GM10266 (cell line): ENCODE results near the gene LDHA.

Source experiments
- DNase-seq: peaks from one replicate; pipeline ENCODE4 v3.0.0; 2012; ENCODE audit errors: extremely low spot score
- CTCF ChIP-seq: IDR thresholded peaks from 2 replicates; pipeline ENCODE4 v1.5.1; 2012; ENCODE audit warnings: mild to moderate bottlenecking, low read depth; ENCODE audit not compliant: control insufficient read depth, insufficient read depth; ENCODE audit errors: missing control alignments

LDHA gene

GRCh38 chr11:18379201-18379600 is 15.2 kb upstream of the LDHA start:
- no peak for TF ChIP-seq CTCF
- DNase-seq = no peak

GRCh38 chr11:18383388-18384156 is 10.8 kb upstream of the LDHA start:
- no peak for TF ChIP-seq CTCF
- peak; percentile 65 for DNase-seq

GRCh38 chr11:18384157-18384641 is 10.2 kb upstream of the LDHA start:
- DNase-seq = no peak
- no peak for TF ChIP-seq CTCF

GRCh38 chr11:18390088-18390487 is 4.3 kb upstream of the LDHA start:
- TF ChIP-seq CTCF = no peak
- DNase-seq = no peak

GRCh38 chr11:18392434-18393321 is 1.7 kb upstream of the LDHA start:
- TF ChIP-seq CTCF = no peak
- DNase-seq = no peak

GRCh38 chr11:18393581-18394274 is 635 bp upstream of the LDHA start:
- DNase-seq = no peak
- TF ChIP-seq CTCF = no peak
